DND-41 (cell line): Measurements from ENCODE around the gene ITPR1.

Experiments used
- ATAC-seq: fragments of 200-7000 bp; cut with Tn5 transposase; 3 replicates; pipeline ENCODE4 v1.9.1; 2021; ENCODE audit warnings: low read depth; ENCODE audit not compliant: insufficient read depth
- DNase-seq: peaks from one replicate; pipeline ENCODE4 v3.0.0-alpha.2; 2020
- H2AFZ ChIP-seq: 2 replicates; pipeline ENCODE4 v1.6.0; 2012; ENCODE audit warnings: low read depth, low read length
- H3K27ac ChIP-seq: 2 replicates; pipeline ENCODE4 v1.5.1; 2012; ENCODE audit warnings: low read length, inconsistent platforms
- H3K27me3 ChIP-seq: fragments of 200-600 bp; sonication (generic); 2 replicates; pipeline ENCODE4 v1.6.0; 2012; ENCODE audit warnings: low read length, mild to moderate bottlenecking, inconsistent platforms; ENCODE audit not compliant: insufficient read depth, poor library complexity
- H3K36me3 ChIP-seq: 2 replicates; pipeline ENCODE4 v1.5.1; 2012; ENCODE audit warnings: low read length, inconsistent platforms; ENCODE audit not compliant: insufficient read depth
- H3K4me1 ChIP-seq: 2 replicates; pipeline ENCODE4 v1.5.1; 2012; ENCODE audit warnings: mild to moderate bottlenecking, low read length; ENCODE audit not compliant: insufficient read depth
- H3K4me2 ChIP-seq: 2 replicates; pipeline ENCODE4 v1.6.0; 2012; ENCODE audit warnings: mild to moderate bottlenecking, moderate library complexity, low read length, inconsistent platforms; ENCODE audit not compliant: insufficient read depth
- H3K4me3 ChIP-seq, 2 experiments: fragments of 200-600 bp in 1 of 2; shearing (Covaris generic) in 1 of 2; 2 replicates each; pipeline ENCODE4 v1.5.1; 2012 to 2016; ENCODE audit warnings: inconsistent platforms in 2 of 2, low read length in 2 of 2, mild to moderate bottlenecking in 2 of 2, low read depth in 1 of 2, moderate library complexity in 1 of 2
- H3K79me2 ChIP-seq: 2 replicates; pipeline ENCODE4 v1.6.0; 2012; ENCODE audit warnings: low read length, inconsistent platforms; ENCODE audit not compliant: insufficient read depth
- H3K9ac ChIP-seq: 2 replicates; pipeline ENCODE4 v1.6.0; 2012; ENCODE audit warnings: low read depth, mild to moderate bottlenecking, inconsistent platforms, low read length, moderate library complexity
- H3K9me3 ChIP-seq: 2 replicates; pipeline ENCODE4 v1.5.1; 2012; ENCODE audit warnings: low read length, moderate library complexity, mild to moderate bottlenecking, inconsistent platforms; ENCODE audit not compliant: insufficient read depth, severe bottlenecking
- H4K20me1 ChIP-seq: 2 replicates; pipeline ENCODE4 v1.6.0; 2012; ENCODE audit warnings: low read length; ENCODE audit not compliant: insufficient read depth
- EZH2 ChIP-seq: IDR thresholded peaks from 3 replicates; pipeline ENCODE4 v1.6.1; 2012; ENCODE audit warnings: borderline replicate concordance, low read depth, mild to moderate bottlenecking, moderate library complexity, low read length, inconsistent platforms; ENCODE audit not compliant: severe bottlenecking
- TF ChIP-seq, protein P1 (sequence below): IDR thresholded peaks from 2 replicates; pipeline ENCODE4 v1.5.1; 2012; ENCODE audit warnings: borderline replicate concordance, low read length, moderate library complexity, mild to moderate bottlenecking; ENCODE audit not compliant: poor library complexity, severe bottlenecking; ENCODE audit errors: extremely low read depth

ITPR1 gene

GRCh38 chr3:4507024-4507596 is 14.0 kb downstream of the ITPR1 start:
- H3K27ac ChIP-seq = no peak overlapping the region
- no peaks in the 10 kb centered on the region for H3K27me3 ChIP-seq
- H3K4me1 ChIP-seq = peaks cover 16% of the 10 kb centered on the region
- no peak overlapping the region for H3K9ac ChIP-seq
- no peak for DNase-seq
- H2AFZ ChIP-seq = no peak overlapping the region
- no peaks in the 10 kb centered on the region for H3K36me3 ChIP-seq
- H3K4me3 ChIP-seq = no peak overlapping the region
- TF ChIP-seq, protein P1, sequence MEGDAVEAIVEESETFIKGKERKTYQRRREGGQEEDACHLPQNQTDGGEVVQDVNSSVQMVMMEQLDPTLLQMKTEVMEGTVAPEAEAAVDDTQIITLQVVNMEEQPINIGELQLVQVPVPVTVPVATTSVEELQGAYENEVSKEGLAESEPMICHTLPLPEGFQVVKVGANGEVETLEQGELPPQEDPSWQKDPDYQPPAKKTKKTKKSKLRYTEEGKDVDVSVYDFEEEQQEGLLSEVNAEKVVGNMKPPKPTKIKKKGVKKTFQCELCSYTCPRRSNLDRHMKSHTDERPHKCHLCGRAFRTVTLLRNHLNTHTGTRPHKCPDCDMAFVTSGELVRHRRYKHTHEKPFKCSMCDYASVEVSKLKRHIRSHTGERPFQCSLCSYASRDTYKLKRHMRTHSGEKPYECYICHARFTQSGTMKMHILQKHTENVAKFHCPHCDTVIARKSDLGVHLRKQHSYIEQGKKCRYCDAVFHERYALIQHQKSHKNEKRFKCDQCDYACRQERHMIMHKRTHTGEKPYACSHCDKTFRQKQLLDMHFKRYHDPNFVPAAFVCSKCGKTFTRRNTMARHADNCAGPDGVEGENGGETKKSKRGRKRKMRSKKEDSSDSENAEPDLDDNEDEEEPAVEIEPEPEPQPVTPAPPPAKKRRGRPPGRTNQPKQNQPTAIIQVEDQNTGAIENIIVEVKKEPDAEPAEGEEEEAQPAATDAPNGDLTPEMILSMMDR = no peak
- TF ChIP-seq EZH2 = no peak
- H4K20me1 ChIP-seq = no peaks in the 10 kb centered on the region
- H3K4me2 ChIP-seq = no peak overlapping the region
- no peaks in the 10 kb centered on the region for H3K9me3 ChIP-seq
- H3K79me2 ChIP-seq = no peaks in the 10 kb centered on the region
- no peak for ATAC-seq

GRCh38 chr3:4508048-4508981 is 15.2 kb downstream of the ITPR1 start:
- H3K4me2 ChIP-seq = no peak overlapping the region
- H3K9me3 ChIP-seq = no peaks in the 10 kb centered on the region
- H3K9ac ChIP-seq = no peak overlapping the region
- H2AFZ ChIP-seq = no peak overlapping the region
- 0 out of 3 replicates have a peak, but pooled peaks have one; percentile 25 for ATAC-seq
- H3K27ac ChIP-seq = no peak overlapping the region
- no peaks in the 10 kb centered on the region for H3K36me3 ChIP-seq
- peak; percentile 40 for DNase-seq
- TF ChIP-seq EZH2 = no peak
- peaks cover 25% of the 10 kb centered on the region for H3K4me1 ChIP-seq
- H4K20me1 ChIP-seq = no peaks in the 10 kb centered on the region
- H3K27me3 ChIP-seq = no peaks in the 10 kb centered on the region
- H3K79me2 ChIP-seq = no peaks in the 10 kb centered on the region
- no peak overlapping the region for H3K4me3 ChIP-seq

GRCh38 chr3:4509043-4509442 is 15.9 kb downstream of the ITPR1 start:
- Histone ChIP-seq H3K4me1 (peaks cover 20% of the 10 kb centered on the region), H3K4me2 (no peak overlapping the region), H3K4me3 (no peak overlapping the region), H4K20me1 (no peaks in the 10 kb centered on the region), H3K27ac (no peak overlapping the region), H3K79me2 (no peaks in the 10 kb centered on the region), H2AFZ (no peak overlapping the region), H3K9ac (no peak overlapping the region), H3K27me3 (no peaks in the 10 kb centered on the region), H3K36me3 (no peaks in the 10 kb centered on the region), H3K9me3 (no peaks in the 10 kb centered on the region)
- no peak for DNase-seq
- ATAC-seq = no peak
- TF ChIP-seq EZH2 = no peak
- TF ChIP-seq, protein P1 = no peak

- H3K9me3 ChIP-seq = no peaks in the 10 kb centered on the region
- H3K79me2 ChIP-seq = no peaks in the 10 kb centered on the region
- H2AFZ ChIP-seq = no peak overlapping the region
- no peaks in the 10 kb centered on the region for H3K36me3 ChIP-seq
- peaks cover 10% of the 10 kb centered on the region for H3K4me1 ChIP-seq
- no peak overlapping the region for H3K9ac ChIP-seq
- no peaks in the 10 kb centered on the region for H4K20me1 ChIP-seq
- H3K4me2 ChIP-seq = no peak overlapping the region
- H3K27ac ChIP-seq = no peak overlapping the region
- H3K27me3 ChIP-seq = no peaks in the 10 kb centered on the region
- TF ChIP-seq, protein P1 = no peak
- no peak for TF ChIP-seq EZH2
- ATAC-seq (no peak), DNase-seq (no peak)
- no peak overlapping the region for H3K4me3 ChIP-seq
Observed at GRCh38 chr3:4509983-4510755, 17.0 kb downstream of the ITPR1 start.
